NK-92 (cell line): ENCODE measurements around the gene ORAI2.
"Not testable (repeated sequence)": the region's sequence is repeated elsewhere in the genome, so short reads cannot be mapped to it uniquely, and the experiment has no call there.

Experiments used
- DNase-seq: peaks from one replicate; lab custom pipeline; 2025; ENCODE audit not compliant: unreplicated experiment; lab: John Stamatoyannopoulos, UW

Gene ORAI2

DNA sequence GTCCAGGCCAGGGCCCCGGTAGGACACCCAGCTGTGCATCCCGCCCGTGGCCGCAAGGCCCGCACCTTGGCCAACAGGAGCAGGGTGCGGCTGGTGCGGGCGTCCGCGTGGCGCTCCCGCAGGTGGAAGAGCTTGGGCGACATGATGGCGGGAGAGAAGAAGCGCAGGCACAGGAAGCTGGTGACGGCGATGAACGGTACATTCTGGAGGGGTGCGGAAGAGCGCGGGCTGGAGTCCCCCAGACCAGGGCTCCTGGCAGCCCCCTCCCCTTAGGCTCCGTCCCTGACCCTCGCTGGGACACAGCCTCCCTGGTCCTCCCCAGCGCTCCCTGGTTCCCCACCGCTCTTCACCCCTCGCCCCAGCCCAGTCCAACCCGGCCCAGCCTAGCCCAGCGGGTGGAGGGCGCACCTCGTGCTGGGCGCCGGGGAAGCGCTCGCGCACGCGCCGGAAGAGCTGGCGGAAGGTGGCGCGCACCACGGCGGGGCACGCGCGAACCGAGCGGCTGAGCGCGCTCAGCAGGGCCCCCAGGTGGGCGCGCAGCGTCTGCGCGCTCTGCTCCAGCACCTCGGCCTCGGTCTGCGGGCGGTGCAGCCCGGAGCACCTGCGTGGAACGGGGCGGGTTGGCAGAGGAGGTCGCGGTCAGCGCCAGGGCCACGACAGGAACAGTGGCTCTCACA lies 61.2 kb downstream of the ORAI2 start:
- DNase-seq: not testable (repeated sequence)

DNA sequence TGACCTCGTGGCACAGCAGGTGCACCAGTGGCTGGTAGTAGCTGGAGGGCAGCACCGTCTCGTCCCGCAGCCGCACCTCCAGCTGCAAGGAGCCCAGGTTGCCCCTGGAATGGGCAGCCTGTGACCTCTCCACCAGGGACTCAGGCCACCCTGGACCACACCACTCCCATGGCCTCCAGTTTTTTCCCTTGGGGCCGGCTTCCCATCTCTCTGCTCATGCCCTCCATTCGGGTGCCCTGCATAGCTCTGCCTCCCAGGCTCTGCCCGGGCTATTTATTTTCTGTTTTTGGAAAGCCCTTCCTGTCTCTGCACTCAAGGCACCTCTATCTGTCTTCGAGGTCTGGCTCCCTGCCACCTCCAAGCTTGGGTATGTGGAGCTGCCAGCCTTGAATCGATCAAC lies 63.5 kb downstream of the ORAI2 start:
- not testable (repeated sequence) for DNase-seq

DNA sequence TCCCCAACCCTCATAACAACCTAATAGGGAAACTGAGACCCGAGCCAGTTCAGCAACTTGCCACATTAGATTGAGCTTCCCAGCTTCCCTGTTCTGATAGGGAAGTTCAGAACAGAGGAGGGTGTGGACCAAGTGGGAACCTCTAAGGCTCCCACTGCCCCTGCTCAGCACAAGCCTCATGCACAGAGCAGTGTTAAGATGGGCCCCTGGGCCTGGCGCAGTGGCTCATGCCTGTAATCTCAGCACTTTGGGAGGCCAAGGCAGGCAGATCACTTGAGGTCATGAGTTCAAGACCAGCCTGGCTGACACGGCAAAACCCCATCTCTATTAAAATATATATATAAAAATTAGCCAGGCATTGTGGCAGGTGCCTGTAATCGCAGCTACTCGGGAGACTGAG lies 63.9 kb downstream of the ORAI2 start:
- DNase-seq: not testable (repeated sequence)

DNA sequence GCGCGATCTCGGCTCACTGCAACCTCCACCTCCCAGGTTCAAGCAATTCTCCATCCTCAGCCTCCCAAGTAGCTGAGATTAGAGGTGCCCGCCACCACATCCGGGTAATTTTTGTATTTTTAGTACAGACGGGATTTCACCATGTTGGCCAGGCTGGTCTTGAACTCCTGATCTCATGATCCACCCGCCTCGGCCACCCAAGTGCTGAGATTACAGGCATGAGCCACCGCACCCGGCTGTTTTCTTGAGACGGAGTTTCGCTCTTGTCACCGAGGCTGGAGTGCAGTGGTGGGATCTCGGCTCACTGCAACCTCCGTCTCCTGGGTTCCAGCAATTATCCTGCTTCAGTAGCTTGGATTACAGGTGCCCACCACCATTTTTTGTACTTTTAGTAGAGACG lies 64.9 kb downstream of the ORAI2 start:
- not testable (repeated sequence) for DNase-seq

DNA sequence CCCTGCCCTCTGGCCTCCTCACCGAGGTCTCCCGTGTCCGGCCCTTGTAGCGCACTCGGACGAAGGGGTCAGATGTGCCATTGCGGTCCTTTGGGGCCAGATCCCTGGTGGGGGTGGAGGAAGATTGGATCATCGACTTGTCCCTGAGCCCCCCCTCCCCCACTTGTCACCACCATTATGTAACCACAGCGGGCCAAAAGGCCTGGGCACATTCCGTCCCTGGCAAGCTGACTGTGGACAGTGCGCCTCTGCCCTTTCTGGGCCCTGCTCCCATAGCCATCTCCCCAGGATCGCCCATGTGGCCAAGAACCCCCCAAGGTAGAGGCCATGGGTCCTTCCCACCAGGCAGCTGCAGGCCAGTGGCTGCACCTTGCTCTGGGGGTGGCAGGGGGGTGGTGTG lies 69.8 kb downstream of the ORAI2 start:
- DNase-seq: not testable (repeated sequence)

DNA sequence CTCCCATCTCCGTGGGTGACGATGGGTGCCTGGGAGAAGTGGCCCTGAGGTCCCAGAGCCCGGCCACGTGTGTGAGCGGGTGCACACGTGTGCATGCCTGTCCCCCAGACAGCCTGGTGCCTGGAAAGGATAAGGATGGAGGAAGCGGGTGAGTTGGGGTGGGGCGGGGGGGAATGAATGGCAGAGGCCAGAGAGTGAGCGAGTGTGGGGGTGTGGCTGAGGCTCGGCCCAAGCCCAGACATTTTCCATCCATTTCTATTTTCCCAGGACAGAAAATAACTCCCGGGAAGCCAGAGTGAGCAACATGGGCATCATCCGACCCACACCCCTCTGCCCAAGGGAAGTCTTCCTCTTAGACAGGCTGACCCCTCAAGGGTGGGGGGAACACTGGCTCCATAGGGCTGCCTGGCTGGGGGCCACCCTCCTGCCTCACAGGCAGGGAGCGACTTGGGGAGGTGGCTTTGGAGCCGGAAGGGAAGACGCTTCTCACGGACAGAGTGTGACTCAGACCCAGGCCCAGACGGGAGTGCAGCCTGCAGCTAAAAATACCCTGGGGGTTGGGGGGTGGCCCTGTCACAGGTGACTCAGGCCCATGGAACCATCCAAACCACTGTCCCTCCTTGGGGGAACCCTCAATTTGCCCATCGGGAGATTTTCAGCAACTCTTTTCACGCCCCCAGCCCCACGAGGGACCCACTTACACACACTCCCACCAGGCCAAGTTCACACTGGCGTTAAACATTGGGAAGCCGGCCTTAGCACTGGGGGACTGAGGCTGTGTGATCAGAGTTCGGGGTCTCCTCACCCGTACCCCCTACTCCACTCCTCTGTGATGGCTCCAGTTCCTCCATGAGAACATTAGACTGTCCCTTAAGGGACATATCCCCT lies 72.2 kb downstream of the ORAI2 start:
- not testable (repeated sequence) for DNase-seq
